Measurements from ENCODE around the gene GRIK4.

- TF ChIP-seq CTCF (IDR thresholded peaks at IDR 0.05): no peak
- TF ChIP-seq EZH2phosphoT487 (IDR thresholded peaks at IDR 0.05): no peak
- no peak for TF ChIP-seq EZH2 (IDR thresholded peaks at IDR 0.05)
These were observed 330.6 kb downstream of the GRIK4 start for GRCh38 chr11:120842195-120842594.
